Liver (tissue), 3 donors: ENCODE results near the gene REC114.

Experiments
- GABPA ChIP-seq, 2 donors: IDR thresholded peaks in 1 of 2; conservative IDR thresholded peaks in 1 of 2; 2 replicates each; pipeline ENCODE4 v1.6.1; 2016; ENCODE audit warnings: antibody characterized with exemption in 2 of 2, mild to moderate bottlenecking in 1 of 2, moderate library complexity in 1 of 2
- HNF4A ChIP-seq, 2 donors: conservative IDR thresholded peaks; 2 replicates each; pipeline ENCODE4 v1.6.1; 2016; ENCODE audit warnings: antibody characterized with exemption in 2 of 2, mild to moderate bottlenecking in 2 of 2
- JUND ChIP-seq, 2 donors: IDR thresholded peaks; 2 replicates each; pipeline ENCODE4 v1.6.1; 2016; ENCODE audit warnings: antibody characterized with exemption in 2 of 2
- RAD21 ChIP-seq, 2 donors: IDR thresholded peaks; 2 replicates each; pipeline ENCODE4 v1.6.1; 2016; ENCODE audit warnings: antibody characterized with exemption in 2 of 2, mild to moderate bottlenecking in 2 of 2
- SP1 ChIP-seq: IDR thresholded peaks from 2 replicates; pipeline ENCODE4 v1.6.1; 2018; ENCODE audit warnings: antibody characterized with exemption, mild to moderate bottlenecking
- TAF1 ChIP-seq: conservative IDR thresholded peaks from 2 replicates; pipeline ENCODE4 v1.6.1; 2016; ENCODE audit warnings: antibody characterized with exemption, mild to moderate bottlenecking
- YY1 ChIP-seq: IDR thresholded peaks from 2 replicates; pipeline ENCODE4 v1.6.1; 2016; ENCODE audit warnings: antibody characterized with exemption, mild to moderate bottlenecking
- TF ChIP-seq, protein P1 (sequence below): IDR thresholded peaks from 2 replicates; pipeline ENCODE4 v1.6.1; 2016; ENCODE audit warnings: antibody characterized with exemption, mild to moderate bottlenecking
- TF ChIP-seq, protein P2 (sequence below): fragments of 150-350 bp; IDR thresholded peaks from 2 replicates; pipeline ENCODE4 v1.5.1; 2017; ENCODE audit warnings: improper control_type of control experiment, low read depth, low read length; ENCODE audit not compliant: missing input control
- TF ChIP-seq, protein P3 (sequence below): IDR thresholded peaks from 2 replicates; pipeline ENCODE4 v1.6.1; 2016; ENCODE audit warnings: antibody characterized with exemption
- TF ChIP-seq, protein P4 (sequence below): IDR thresholded peaks from 2 replicates; pipeline ENCODE4 v1.6.1; 2016; ENCODE audit warnings: antibody characterized with exemption
- donor health status: healthy.
- donor health status: healthy.

DNA sequence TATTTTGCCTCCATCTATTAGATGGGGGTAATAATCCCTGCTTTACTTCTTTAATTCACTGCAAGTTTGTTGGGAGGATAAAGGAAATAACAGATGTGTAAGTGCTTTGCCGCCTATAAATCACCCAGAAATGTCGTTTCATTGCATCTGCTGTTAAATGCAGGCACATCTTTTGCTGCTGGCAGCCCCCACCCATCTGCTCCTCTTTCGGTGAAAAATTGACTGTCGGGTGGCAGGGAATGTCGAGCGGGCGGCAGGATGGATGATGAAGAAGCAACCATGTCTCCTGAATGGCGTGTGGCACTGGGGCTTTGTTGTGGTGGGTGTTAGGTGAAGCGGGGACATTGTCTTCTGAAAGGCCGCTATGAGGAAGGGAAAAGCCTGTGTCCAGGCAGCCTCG is 543 bp upstream of the REC114 start:
- TF ChIP-seq, protein P1, sequence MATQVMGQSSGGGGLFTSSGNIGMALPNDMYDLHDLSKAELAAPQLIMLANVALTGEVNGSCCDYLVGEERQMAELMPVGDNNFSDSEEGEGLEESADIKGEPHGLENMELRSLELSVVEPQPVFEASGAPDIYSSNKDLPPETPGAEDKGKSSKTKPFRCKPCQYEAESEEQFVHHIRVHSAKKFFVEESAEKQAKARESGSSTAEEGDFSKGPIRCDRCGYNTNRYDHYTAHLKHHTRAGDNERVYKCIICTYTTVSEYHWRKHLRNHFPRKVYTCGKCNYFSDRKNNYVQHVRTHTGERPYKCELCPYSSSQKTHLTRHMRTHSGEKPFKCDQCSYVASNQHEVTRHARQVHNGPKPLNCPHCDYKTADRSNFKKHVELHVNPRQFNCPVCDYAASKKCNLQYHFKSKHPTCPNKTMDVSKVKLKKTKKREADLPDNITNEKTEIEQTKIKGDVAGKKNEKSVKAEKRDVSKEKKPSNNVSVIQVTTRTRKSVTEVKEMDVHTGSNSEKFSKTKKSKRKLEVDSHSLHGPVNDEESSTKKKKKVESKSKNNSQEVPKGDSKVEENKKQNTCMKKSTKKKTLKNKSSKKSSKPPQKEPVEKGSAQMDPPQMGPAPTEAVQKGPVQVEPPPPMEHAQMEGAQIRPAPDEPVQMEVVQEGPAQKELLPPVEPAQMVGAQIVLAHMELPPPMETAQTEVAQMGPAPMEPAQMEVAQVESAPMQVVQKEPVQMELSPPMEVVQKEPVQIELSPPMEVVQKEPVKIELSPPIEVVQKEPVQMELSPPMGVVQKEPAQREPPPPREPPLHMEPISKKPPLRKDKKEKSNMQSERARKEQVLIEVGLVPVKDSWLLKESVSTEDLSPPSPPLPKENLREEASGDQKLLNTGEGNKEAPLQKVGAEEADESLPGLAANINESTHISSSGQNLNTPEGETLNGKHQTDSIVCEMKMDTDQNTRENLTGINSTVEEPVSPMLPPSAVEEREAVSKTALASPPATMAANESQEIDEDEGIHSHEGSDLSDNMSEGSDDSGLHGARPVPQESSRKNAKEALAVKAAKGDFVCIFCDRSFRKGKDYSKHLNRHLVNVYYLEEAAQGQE = no peak
- TF ChIP-seq, protein P2, sequence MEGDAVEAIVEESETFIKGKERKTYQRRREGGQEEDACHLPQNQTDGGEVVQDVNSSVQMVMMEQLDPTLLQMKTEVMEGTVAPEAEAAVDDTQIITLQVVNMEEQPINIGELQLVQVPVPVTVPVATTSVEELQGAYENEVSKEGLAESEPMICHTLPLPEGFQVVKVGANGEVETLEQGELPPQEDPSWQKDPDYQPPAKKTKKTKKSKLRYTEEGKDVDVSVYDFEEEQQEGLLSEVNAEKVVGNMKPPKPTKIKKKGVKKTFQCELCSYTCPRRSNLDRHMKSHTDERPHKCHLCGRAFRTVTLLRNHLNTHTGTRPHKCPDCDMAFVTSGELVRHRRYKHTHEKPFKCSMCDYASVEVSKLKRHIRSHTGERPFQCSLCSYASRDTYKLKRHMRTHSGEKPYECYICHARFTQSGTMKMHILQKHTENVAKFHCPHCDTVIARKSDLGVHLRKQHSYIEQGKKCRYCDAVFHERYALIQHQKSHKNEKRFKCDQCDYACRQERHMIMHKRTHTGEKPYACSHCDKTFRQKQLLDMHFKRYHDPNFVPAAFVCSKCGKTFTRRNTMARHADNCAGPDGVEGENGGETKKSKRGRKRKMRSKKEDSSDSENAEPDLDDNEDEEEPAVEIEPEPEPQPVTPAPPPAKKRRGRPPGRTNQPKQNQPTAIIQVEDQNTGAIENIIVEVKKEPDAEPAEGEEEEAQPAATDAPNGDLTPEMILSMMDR = no peak
- TF ChIP-seq, protein P3, sequence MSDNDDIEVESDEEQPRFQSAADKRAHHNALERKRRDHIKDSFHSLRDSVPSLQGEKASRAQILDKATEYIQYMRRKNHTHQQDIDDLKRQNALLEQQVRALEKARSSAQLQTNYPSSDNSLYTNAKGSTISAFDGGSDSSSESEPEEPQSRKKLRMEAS = no peak
- TF ChIP-seq RAD21 (IDR thresholded peaks at IDR 0.05) (no peak), YY1 (no peak), TAF1 (no peak), SP1 (no peak), JUND (IDR thresholded peaks at IDR 0.05) (no peak), GABPA (IDR thresholded peaks at IDR 0.05 in 1 of 2, conservative IDR thresholded peaks at IDR 0.05 in 1 of 2) (no peak), HNF4A (conservative IDR thresholded peaks at IDR 0.05) (no peak)
- TF ChIP-seq, protein P4, sequence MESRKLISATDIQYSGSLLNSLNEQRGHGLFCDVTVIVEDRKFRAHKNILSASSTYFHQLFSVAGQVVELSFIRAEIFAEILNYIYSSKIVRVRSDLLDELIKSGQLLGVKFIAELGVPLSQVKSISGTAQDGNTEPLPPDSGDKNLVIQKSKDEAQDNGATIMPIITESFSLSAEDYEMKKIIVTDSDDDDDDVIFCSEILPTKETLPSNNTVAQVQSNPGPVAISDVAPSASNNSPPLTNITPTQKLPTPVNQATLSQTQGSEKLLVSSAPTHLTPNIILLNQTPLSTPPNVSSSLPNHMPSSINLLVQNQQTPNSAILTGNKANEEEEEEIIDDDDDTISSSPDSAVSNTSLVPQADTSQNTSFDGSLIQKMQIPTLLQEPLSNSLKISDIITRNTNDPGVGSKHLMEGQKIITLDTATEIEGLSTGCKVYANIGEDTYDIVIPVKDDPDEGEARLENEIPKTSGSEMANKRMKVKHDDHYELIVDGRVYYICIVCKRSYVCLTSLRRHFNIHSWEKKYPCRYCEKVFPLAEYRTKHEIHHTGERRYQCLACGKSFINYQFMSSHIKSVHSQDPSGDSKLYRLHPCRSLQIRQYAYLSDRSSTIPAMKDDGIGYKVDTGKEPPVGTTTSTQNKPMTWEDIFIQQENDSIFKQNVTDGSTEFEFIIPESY = no peak
